IPS DF 19.7 (cell line): ENCODE results near the gene YAF2.
A peak's percentile ranks its signal among the peaks of the same experiment; 100 is the strongest.

Experiments
- DNase-seq: peaks from one replicate; pipeline ENCODE4 v3.0.0-alpha.2; 2013; ENCODE audit warnings: low read depth, low spot score

The YAF2 gene

GRCh38 chr12:42144408-42145196, 93.4 kb downstream of the YAF2 start, which contains the start of gene GXYLT1:
GXYLT1 (minus strand) TSS chr12:42144874; CDS start chr12:42144646, 228 bp downstream.
- DNase-seq: peak; percentile 50

- DNase-seq: no peak
These were observed 94.0 kb downstream of the YAF2 start for GRCh38 chr12:42144158-42144407.

- DNase-seq: no peak
These were observed 94.4 kb downstream of the YAF2 start for GRCh38 chr12:42143452-42144157.

DNA sequence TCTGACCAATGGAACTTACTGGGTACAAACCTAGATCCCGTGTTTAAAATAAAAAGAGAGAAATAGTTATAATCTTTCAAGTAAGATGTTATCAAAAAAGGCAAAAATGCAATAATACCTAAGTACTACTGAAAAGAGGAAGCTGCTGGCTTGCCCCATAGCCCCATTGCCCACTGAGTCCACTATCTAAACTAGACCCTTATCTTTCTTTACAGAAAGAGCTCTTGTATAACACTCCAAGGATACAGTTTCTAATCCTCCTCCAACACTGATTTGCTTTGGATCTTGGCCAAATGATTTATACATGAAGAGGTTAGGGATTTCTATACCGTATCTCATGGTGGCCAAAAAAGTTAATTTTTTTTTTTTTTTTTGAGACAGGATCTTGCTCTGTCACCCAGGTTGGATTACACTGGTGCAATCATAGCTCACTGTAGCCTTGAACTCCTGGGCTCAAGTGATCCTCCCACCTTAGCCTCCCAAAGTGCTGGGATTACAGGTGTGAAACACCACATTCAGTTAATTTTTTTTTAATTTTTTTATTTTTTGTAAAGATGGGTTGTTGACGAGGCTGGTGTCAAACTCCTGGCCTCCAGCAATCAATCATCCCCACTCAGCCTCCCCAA, 96.0 kb downstream of the YAF2 start:
- no peak for DNase-seq

- DNase-seq: no peak
These were observed 97.1 kb downstream of the YAF2 start for GRCh38 chr12:42140901-42141300.

GRCh38 chr12:42135259-42135814, 102.7 kb downstream of the YAF2 start:
- DNase-seq: no peak

DNA sequence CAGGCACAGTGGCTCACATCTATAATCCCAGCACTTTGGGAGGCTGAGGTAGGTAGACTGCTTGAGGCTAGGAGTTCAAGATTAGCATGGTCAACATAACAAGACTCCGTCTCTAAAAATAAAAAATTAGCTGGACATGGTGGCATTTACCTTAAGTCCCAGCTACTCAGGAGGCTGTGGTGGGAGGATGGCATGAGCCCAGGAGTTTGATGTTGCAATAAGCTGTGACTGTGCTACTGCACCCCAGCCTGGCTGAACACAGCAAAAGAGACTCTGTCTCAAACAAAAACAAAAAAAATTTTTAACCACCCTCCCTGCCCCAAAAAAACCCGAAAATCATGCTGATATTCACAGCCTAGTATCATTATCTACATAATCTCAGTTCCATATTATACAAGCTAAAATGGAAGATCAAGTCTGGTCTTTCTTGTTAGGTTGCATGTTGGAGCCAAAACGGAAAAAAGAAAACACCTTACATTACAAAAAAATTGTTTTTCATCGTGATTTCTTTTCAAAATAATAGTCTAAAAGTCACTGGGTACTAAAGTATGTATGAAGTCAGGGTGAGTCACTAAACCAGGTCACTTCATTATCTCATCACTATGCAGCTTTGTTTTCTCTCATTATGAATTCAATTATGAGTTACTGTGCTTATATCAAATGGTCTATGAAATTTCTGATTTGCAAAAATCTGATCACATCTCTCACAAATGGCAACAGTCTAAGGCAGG, 107.2 kb downstream of the YAF2 start:
- DNase-seq: no peak

DNA sequence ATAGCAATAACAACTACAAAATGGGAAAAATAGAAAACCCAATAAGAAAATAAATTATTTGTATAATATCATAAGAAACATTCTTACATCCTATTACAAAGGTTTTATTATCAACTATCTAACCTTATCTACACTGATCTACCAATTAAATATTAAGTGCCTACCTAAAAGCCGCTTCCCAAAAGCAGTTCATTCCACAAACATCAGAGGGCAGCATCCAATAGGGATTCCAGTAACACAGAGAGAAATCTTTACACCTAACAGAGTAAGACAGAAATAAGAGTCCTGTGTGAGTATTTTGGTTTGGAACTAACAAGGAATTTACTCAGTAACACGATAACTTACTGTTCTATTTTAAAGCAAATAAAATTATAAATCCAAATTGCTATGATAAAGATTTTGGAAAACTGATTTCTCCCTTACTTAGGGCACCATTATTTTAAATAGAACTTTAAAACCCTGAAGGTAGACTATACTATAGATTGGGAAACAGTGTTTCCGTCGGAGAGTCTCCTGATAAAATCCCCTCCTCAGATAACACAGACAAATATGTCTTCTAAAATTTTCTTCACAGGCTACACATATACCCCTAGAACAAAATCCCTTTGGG, 108.3 kb downstream of the YAF2 start:
- DNase-seq: no peak

GRCh38 chr12:42128888-42129287, 109.2 kb downstream of the YAF2 start:
- DNase-seq: no peak

- DNase-seq: no peak
These were observed 109.7 kb downstream of the YAF2 start for GRCh38 chr12:42128327-42128726.

DNA sequence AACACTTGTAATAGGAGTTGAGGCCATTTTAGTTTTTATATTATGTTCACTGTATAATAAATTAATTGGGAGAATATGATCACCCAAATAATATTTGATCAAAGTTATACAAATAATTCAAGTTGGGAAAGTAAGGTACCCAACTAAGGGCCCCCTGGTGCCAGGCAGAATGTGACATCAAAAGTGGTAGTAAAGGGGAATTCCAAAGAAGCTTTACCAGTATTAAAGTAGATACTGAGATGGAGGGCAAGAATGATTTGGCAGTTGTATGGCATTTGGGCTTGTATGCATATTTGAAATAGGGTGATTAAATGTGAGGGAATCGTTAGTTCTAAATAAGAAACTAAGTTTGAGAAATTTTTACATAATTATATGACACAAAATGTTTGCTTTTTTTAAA, 111.1 kb downstream of the YAF2 start:
- no peak for DNase-seq

DNA sequence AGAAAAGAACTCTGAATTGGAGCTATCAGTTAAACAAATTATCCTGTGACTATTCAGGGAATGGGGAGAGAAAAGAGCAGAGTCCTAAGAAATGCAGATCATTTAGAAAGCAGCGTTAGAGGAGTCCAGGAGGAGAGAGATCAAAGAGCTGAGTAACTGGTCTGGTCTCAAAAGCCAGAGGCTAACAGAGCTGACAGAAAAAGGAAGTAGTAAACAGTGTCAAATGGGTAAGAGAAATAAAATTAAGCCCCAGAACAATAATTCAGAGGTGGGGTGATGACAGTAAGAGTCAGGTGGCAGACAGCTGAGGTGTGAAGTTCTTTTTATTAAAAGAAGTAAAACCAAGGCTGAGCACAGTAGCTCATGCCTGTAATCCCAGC, 112.7 kb downstream of the YAF2 start:
- no peak for DNase-seq

- no peak for DNase-seq
These were observed 113.2 kb downstream of the YAF2 start for GRCh38 chr12:42124764-42125387.

GRCh38 chr12:42119085-42119633, 118.9 kb downstream of the YAF2 start:
- no peak for DNase-seq

DNA sequence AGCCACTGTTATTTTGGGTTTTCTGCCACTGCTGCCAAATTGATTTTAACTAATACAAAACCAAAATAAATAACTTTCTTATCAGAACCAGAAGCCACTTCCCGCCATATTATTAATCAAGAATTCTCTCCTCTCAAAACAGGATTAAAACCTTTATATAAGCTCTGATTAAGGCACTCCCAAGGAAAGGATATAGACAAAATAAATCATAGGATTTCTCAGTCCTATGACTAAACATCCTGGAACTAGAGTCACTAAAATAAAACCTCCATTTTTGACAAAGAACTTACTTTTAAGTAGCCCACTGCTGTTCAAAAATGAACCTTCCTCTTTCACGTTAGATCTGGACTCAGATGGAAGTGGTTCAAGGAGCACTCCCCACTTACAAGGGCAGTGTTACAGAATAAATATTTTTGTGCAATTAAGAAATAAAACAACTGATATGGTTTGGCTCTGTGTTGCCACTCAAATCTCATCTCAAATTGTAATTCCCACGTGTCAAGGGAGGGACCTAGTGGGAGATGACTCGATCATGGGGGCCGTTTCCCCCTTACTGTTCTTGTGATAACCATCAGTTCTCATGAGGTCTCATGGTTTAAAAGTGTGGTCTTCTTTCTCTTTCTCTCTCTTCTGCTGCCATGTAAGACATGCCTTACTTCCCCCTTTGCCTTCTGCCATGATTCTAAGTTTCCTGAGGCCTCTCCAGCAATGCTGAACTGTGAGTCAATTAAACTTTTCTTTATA, 119.7 kb downstream of the YAF2 start:
- no peak for DNase-seq

- no peak for DNase-seq
These were observed 129.0 kb downstream of the YAF2 start for GRCh38 chr12:42109031-42109430.
